Heart right ventricle (tissue), 16 donors: ENCODE measurements around the gene TMEM53. TPM values are rescaled to one million over a fixed set of nuclear protein-coding genes. Genes with fewer than 3 reads are reported as not detected.

Source experiments
- ATAC-seq, 8 donors: fragments of 200-7000 bp; cut with Tn5 transposase; one replicate each; pipeline ENCODE4 v1.9.1; 2020; ENCODE audit warnings: mild to moderate bottlenecking in 8 of 8, moderate library complexity in 8 of 8, moderate number of reproducible peaks in 1 of 8
- DNase-seq, 2 donors: peaks; one replicate each; pipeline ENCODE4 v3.0.0-alpha.2; 2020
- H3K27ac ChIP-seq, 10 donors: fragments of 200-600 bp; sonication (generic) in 2 of 10; one replicate each; pipeline versions ENCODE4 v1.5.0 to v1.8.0; 2020 to 2022; ENCODE audit warnings: mild to moderate bottlenecking in 3 of 10
- H3K27me3 ChIP-seq, 7 donors: fragments of 200-600 bp; one replicate each; pipeline ENCODE4 v1.8.0; 2021 to 2022; ENCODE audit warnings: mild to moderate bottlenecking in 2 of 7
- H3K36me3 ChIP-seq, 9 donors: fragments of 200-600 bp; sonication (generic) in 1 of 9; one replicate each; pipeline versions ENCODE4 v1.5.0 to v1.8.0; 2020 to 2022; ENCODE audit warnings: mild to moderate bottlenecking in 2 of 9
- H3K4me1 ChIP-seq, 9 donors: fragments of 200-600 bp; sonication (generic) in 1 of 9; one replicate each; pipeline versions ENCODE4 v1.5.0 to v1.8.0; 2020 to 2022; ENCODE audit warnings: mild to moderate bottlenecking in 4 of 9
- H3K4me3 ChIP-seq, 10 donors: fragments of 200-600 bp; sonication (generic) in 2 of 10; one replicate each; pipeline versions ENCODE4 v1.5.0 to v1.8.0; 2020 to 2022; ENCODE audit warnings: mild to moderate bottlenecking in 7 of 10, moderate library complexity in 2 of 10
- H3K9me3 ChIP-seq, 11 donors: fragments of 200-600 bp in 10 of 11; sonication (generic) in 2 of 11; one replicate each; pipeline versions ENCODE4 v1.5.0 to v1.8.0; 2013 to 2022; ENCODE audit warnings: mild to moderate bottlenecking in 2 of 11, control low read depth in 1 of 11, moderate library complexity in 1 of 11
- CTCF ChIP-seq, 9 donors: fragments of 200-600 bp; sonication (generic) in 2 of 9; IDR thresholded peaks; one replicate each; pipeline versions ENCODE4 v1.5.0 to v1.8.0; 2021 to 2022; ENCODE audit warnings: antibody characterized with exemption in 9 of 9, mild to moderate bottlenecking in 5 of 9, moderate library complexity in 1 of 9
- WGBS, 2 donors: extraction: QIAGEN DNeasy Blood & Tissue Kit; methylation state at CpG; one replicate each; pipeline ENCODE4 v1.1.7; 2013; ENCODE audit warnings: inconsistent platforms in 1 of 2; 5-methylcytosine and 5-hydroxymethylcytosine counted together
- intact Hi-C, 10 donors: fragments of 100-400 bp; cut with DNase I; formaldehyde crosslinking; loops; one replicate each; pipeline versions ENCODE4 v1.11.1 to v1.14.2; 2022
- polyA plus RNA-seq, 2 donors: library from polyadenylated mRNA; stranded (reverse); fragments of 200-250 nt; gene quantifications; one replicate each; pipeline ENCODE4 v1.2.3, GENCODE V29; 2013
- total RNA-seq, 10 donors: library from RNA; stranded (reverse); fragmentation: NEBNext Ultra II Directional in 3 of 10; extraction: Animal tissue kit (Norgen Biotek cat#: 25700) in 3 of 10; gene quantifications; one replicate each; pipeline versions ENCODE4 v1.2.1 to v1.2.4, GENCODE V29; 2021 to 2023
- donor health status: Arrhythmogenic right ventricular cardiomyopathy.
- donor health status: ischemic (EF 13 %, LVEDD 7.1; RV severe dilation, severe dysfunction).
- donor health status: healthy with polysubstance abuse.
- donor health status: DM: no; HTN: yes; CAD: no.
- donor health status: DM: no; HTN: no; CAD: no.
- donor health status: ischemic (EF 25% LVEDD 6.9; RV normal size, moderate dysfunction).
- donor health status: ischemic (EF 25% LVEDD 5.7; RV mildly dilated, moderate dysfunction).
- donor health status: healthy.
- donor health status: DM: yes; HTN: yes; CAD: no.
- donor health status: Ischemic cardiomyopathy.
- donor health status: ischemic (EF 35%, LVEDD 5.7; RV mildly dilated, moderate dysfunction).
- donor health status: nonischemic (EF 11% LVEDD 7.7; RV severe dilation, severe dysfunction).
- donor health status: DM: yes; HTN: yes; CAD: no.
- donor health status: PGD.
- donor health status: ischemic (EF 29% LVEDD 5.4; RV normal size, mild dysfunction).
- donor health status: nonischemic (EF 23%, LVEDD 6.1; RV moderate dilation, normal function).

The TMEM53 gene
- total and polyA plus RNA-seq, 12 donors: 6.6 to 21.0 (median 12.2) TPM

- 91 to 92% methylated on average over 15 of the region's 15 CpGs for WGBS, 2 donors
- TF ChIP-seq CTCF (IDR thresholded peaks at IDR 0.05): no peak
- H3K27me3 ChIP-seq: peaks cover 0 to 5% (median 0%) of the 10 kb centered on the region in 7 donors
These were observed 52.4 kb downstream of the TMEM53 start for GRCh38 chr1:44621841-44622286.

GRCh38 chr1:44620072-44620471 is 54.2 kb downstream of the TMEM53 start:
- Histone ChIP-seq H3K4me3 (no peak overlapping the region), H3K27ac (no peak overlapping the region), H3K9me3 (no peaks in the 10 kb centered on the region), H3K36me3 (no peaks in the 10 kb centered on the region), H3K27me3 (peaks cover 0 to 20% (median 4%) of the 10 kb centered on the region in 7 donors), H3K4me1 (peaks cover 0 to 10% (median 3%) of the 10 kb centered on the region in 9 donors)
- 82 to 85% methylated on average over 3 of the region's 3 CpGs for WGBS, 2 donors
- no peak for TF ChIP-seq CTCF (IDR thresholded peaks at IDR 0.05)
- intact Hi-C loops: no loop called here
- ATAC-seq (no peak), DNase-seq (no peak)

More at GRCh38 chr1:44621841-44622286, 52.4 kb downstream of the TMEM53 start:
- Histone ChIP-seq H3K27ac (no peak overlapping the region), H3K4me1 (peaks cover 0 to 7% (median 3%) of the 10 kb centered on the region in 9 donors), H3K36me3 (no peaks in the 10 kb centered on the region), H3K4me3 (no peak overlapping the region), H3K9me3 (no peaks in the 10 kb centered on the region)
- ATAC-seq: no peak
- DNase-seq: no peak
- intact Hi-C loops: no loop called here

GRCh38 chr1:44619261-44619900 is 54.9 kb downstream of the TMEM53 start:
- no peak for DNase-seq
- no peaks in the 10 kb centered on the region for H3K9me3 ChIP-seq
- H3K27ac ChIP-seq: no peak overlapping the region
- intact Hi-C loops: no loop called here
- no peaks in the 10 kb centered on the region for H3K36me3 ChIP-seq
- 58 to 70% methylated on average over 12 of the region's 12 CpGs for WGBS, 2 donors
- no peak for TF ChIP-seq CTCF (IDR thresholded peaks at IDR 0.05)
- peaks cover 0 to 10% (median 3%) of the 10 kb centered on the region in 9 donors for H3K4me1 ChIP-seq
- no peak for ATAC-seq
- H3K27me3 ChIP-seq: peaks cover 0 to 25% (median 4%) of the 10 kb centered on the region in 7 donors
- H3K4me3 ChIP-seq: no peak overlapping the region

- no peak overlapping the region for H3K27ac ChIP-seq
- DNase-seq (no peak), ATAC-seq (no peak)
- intact Hi-C loops: no loop called here
- no peaks in the 10 kb centered on the region for H3K36me3 ChIP-seq
- no peak for TF ChIP-seq CTCF (IDR thresholded peaks at IDR 0.05)
- H3K4me3 ChIP-seq: peak overlapping the region in 3 of 10 donors; percentile 28 to 45 (median 43)
- H3K27me3 ChIP-seq: peaks cover 0 to 30% (median 4%) of the 10 kb centered on the region in 7 donors
- 79 to 83% methylated on average over 1 of the region's 1 CpG for WGBS, 2 donors
- no peaks in the 10 kb centered on the region for H3K9me3 ChIP-seq
- H3K4me1 ChIP-seq: peaks cover 0 to 10% (median 3%) of the 10 kb centered on the region in 9 donors
These were observed 56.6 kb downstream of the TMEM53 start for GRCh38 chr1:44617703-44618029.
